Breast epithelium (tissue), 4 donors: ENCODE results near the gene MYOT. TPM values are rescaled to one million over a fixed set of nuclear protein-coding genes. Genes with fewer than 3 reads are reported as not detected.
A peak's percentile ranks its signal among the peaks of the same experiment; 100 is the strongest.
"Not testable (repeated sequence)": the region's sequence is repeated elsewhere in the genome, so short reads cannot be mapped to it uniquely, and the experiment has no call there.

Experiments used
- DNase-seq, 2 donors: peaks; one replicate each; pipeline ENCODE4 v3.0.0-alpha.2; 2019; ENCODE audit warnings: low spot score in 2 of 2
- H3K27ac ChIP-seq, 2 donors: fragments of 200-600 bp; sonication (generic) in 1 of 2; one replicate each; pipeline ENCODE4 v1.5.1; 2016 to 2019; ENCODE audit warnings: mild to moderate bottlenecking in 1 of 2
- H3K27me3 ChIP-seq, 2 donors: fragments of 200-600 bp; sonication (generic) in 1 of 2; one replicate each; pipeline versions ENCODE4 v1.5.1 to v1.6.0; 2017 to 2019; ENCODE audit warnings: control low read depth in 1 of 2, mild to moderate bottlenecking in 1 of 2
- H3K36me3 ChIP-seq: fragments of 200-600 bp; one replicate; pipeline ENCODE4 v1.5.1; 2019
- H3K4me1 ChIP-seq, 2 donors: fragments of 200-600 bp; sonication (generic); one replicate each; pipeline ENCODE4 v1.5.1; 2016 to 2019; ENCODE audit warnings: control low read depth in 1 of 2
- H3K4me3 ChIP-seq, 3 donors: fragments of 200-600 bp; sonication (generic); 1 replicate in 2 of 3; 2 replicates in 1 of 3; pipeline ENCODE4 v1.5.1; 2016 to 2019; ENCODE audit warnings: mild to moderate bottlenecking in 3 of 3, moderate library complexity in 2 of 3
- H3K9me3 ChIP-seq, 2 donors: fragments of 200-600 bp; sonication (generic) in 1 of 2; one replicate each; pipeline ENCODE4 v1.5.1; 2016 to 2019; ENCODE audit warnings: control low read depth in 1 of 2
- POLR2A ChIP-seq: fragments of 450-650 bp; IDR thresholded peaks from one replicate; pipeline ENCODE4 v1.6.1; 2016; ENCODE audit warnings: antibody characterized with exemption, mild to moderate bottlenecking, moderate library complexity
- POLR2AphosphoS5 ChIP-seq, 3 donors: sonication (generic); formaldehyde crosslinking; IDR thresholded peaks; one replicate each; pipeline ENCODE4 v1.6.1; 2017; ENCODE audit warnings: antibody characterized with exemption in 3 of 3
- intact Hi-C: fragments of 100-400 bp; cut with DNase I; formaldehyde crosslinking; loops from one replicate; pipeline ENCODE4 v1.15.1; 2023; ENCODE audit warnings: low total_unique reads
- total RNA-seq, 3 donors: library from RNA; depleted of rRNA; stranded (reverse); fragments of >200 nt; gene quantifications; one replicate each; pipeline ENCODE4 v1.1.0, GENCODE V29; 2016
- TF ChIP-seq, protein P1 (sequence below), 3 donors: fragments of 450-650 bp; IDR thresholded peaks; one replicate each; pipeline ENCODE4 v1.5.1; 2016 to 2017; ENCODE audit warnings: antibody characterized with exemption in 3 of 3, mild to moderate bottlenecking in 3 of 3, moderate library complexity in 3 of 3

Gene MYOT
- total RNA-seq, 3 donors from 2014 or later = 2.3 to 11.0 (median 4.7) TPM

DNA sequence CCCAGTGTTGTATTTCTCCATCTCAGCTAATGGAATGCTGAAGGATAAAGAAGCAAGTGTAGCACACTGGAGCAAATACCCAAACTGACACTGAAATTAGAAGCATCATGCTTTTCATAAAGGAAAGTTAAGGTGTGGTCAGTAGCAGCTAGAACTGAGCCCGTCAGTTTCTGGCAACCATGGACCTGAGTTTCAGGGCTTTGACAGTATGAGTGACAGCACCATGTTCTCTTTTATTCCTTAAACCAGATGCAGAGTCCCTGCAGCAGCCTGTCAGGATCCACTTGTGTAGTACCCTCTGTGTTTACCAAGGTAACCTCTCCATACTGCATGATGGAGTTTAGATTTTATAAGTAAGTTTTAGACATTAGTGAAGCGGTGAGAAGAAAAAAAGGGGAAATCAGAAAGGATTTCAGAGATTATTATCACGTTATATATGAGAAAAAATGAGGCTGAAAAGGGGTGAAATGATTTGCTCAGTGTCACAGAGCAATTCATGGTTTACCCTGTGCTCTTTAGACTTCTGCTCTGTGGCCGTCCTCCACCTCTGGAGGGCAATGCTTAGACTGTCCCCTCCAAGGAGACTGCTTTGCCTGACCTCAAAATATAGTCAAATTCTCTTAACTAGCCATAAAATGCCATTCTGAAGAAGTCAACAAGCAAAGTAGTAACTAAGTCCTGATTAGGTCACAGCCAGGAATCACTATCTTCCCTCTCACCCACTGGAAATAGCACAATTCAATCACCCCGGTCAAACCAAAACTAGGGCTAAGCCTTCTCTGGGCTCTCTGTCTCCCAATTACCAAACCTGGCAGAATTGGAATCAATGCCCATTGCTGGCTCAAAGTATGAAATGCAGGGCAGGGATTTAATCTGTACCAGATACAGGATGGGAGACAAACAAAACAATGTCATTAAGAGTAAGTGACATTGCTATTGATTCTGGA lies 10.5 kb upstream of the MYOT start:
- Histone ChIP-seq H3K9me3 (no peaks in the 10 kb centered on the region), H3K36me3 (no peaks in the 10 kb centered on the region), H3K27me3 (no peaks in the 10 kb centered on the region), H3K4me1 (no peaks in the 10 kb centered on the region), H3K4me3 (peak overlapping the region in 1 of 3 donors; percentile 41), H3K27ac (peak overlapping the region in 1 of 2 donors; percentile 33)
- no peak for DNase-seq
- intact Hi-C loops = no loop called here
- TF ChIP-seq POLR2A (no peak), POLR2AphosphoS5 (IDR thresholded peaks at IDR 0.05) (no peak)
- TF ChIP-seq, protein P1, sequence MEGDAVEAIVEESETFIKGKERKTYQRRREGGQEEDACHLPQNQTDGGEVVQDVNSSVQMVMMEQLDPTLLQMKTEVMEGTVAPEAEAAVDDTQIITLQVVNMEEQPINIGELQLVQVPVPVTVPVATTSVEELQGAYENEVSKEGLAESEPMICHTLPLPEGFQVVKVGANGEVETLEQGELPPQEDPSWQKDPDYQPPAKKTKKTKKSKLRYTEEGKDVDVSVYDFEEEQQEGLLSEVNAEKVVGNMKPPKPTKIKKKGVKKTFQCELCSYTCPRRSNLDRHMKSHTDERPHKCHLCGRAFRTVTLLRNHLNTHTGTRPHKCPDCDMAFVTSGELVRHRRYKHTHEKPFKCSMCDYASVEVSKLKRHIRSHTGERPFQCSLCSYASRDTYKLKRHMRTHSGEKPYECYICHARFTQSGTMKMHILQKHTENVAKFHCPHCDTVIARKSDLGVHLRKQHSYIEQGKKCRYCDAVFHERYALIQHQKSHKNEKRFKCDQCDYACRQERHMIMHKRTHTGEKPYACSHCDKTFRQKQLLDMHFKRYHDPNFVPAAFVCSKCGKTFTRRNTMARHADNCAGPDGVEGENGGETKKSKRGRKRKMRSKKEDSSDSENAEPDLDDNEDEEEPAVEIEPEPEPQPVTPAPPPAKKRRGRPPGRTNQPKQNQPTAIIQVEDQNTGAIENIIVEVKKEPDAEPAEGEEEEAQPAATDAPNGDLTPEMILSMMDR (IDR thresholded peaks at IDR 0.05) = no peak

DNA sequence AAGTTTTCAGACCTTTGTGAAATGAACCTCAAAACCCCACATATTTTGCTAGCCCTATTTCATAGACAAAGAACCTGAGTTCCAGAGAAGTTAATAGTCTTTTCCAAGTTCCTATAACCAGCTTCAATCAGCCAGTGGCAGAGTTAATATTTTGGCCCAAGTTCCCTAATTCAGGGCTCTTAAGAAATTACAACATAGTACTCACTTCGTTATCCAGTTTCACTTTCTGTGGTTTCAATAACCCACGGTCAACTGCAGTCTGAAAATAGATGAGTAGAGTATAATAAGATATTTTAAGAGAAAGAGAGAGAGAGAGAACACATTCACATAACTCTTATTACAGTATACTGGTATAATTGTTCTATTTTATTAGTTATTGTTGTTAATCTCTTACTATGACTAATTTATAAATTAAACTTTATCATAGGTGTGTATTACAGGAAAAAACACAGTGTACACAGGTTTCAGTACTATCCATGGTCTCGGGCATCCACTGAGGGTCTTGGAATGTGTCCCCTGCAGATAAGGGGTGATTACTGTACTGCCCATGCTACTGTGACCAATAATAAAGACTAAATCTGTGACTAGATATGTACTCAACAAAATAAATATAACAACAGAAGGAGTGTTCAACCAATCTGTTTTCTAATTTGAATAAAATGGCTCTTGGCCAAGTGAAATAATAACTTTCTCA lies 9.3 kb upstream of the MYOT start:
- DNase-seq = no peak
- H3K4me3 ChIP-seq = peak overlapping the region in 2 of 3 donors; percentile 8 to 41
- peak overlapping the region; percentile 33 to 48 for H3K27ac ChIP-seq
- intact Hi-C loops = no loop called here
- no peaks in the 10 kb centered on the region for H3K4me1 ChIP-seq
- TF ChIP-seq, protein P1 (IDR thresholded peaks at IDR 0.05) = no peak
- TF ChIP-seq POLR2AphosphoS5 (IDR thresholded peaks at IDR 0.05) (no peak), POLR2A (no peak)
- H3K9me3 ChIP-seq = no peaks in the 10 kb centered on the region
- no peaks in the 10 kb centered on the region for H3K27me3 ChIP-seq
- no peaks in the 10 kb centered on the region for H3K36me3 ChIP-seq

DNA sequence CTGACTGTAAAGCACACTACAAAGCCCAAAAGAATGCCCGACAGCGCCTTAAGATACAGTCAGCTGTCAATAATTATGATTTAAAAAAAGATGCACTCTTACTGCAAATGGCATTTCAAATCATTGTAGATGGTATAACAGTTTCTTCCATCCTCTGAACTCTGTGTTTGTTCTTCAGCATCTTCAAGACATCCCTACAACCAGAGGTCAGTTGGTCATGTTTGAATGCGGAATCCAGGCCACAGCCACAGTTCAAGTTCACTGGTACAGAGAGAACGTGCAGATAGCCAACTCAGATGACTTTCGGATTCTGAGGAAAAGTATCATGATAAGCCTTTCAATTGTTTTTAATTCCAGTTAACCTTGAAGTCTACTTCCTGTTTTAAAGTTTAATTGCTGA lies 8.7 kb upstream of the MYOT start:
- no peak overlapping the region for H3K4me3 ChIP-seq
- no peaks in the 10 kb centered on the region for H3K27me3 ChIP-seq
- H3K36me3 ChIP-seq = no peaks in the 10 kb centered on the region
- no peak for TF ChIP-seq POLR2AphosphoS5 (IDR thresholded peaks at IDR 0.05)
- no peaks in the 10 kb centered on the region for H3K9me3 ChIP-seq
- no peaks in the 10 kb centered on the region for H3K4me1 ChIP-seq
- intact Hi-C loops = no loop called here
- no peak for DNase-seq
- H3K27ac ChIP-seq = no peak overlapping the region

DNA sequence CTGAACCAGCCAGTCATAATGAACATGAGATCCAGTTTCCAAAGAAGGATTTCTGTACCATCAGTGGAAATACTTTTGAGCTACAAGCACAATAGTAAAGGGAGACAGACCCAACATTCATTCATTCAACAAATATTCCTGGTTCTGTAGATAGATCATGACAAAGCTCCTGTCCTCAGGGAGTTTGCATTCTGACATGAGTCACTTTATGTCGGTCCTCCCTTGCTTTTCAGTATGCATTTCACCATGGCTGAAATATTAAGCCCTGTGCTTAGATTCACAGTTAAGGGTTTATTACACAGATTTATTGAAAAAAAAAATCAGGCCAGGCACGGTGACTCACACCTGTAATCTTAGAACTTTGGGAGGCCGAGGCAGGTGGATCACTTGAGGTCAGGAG lies 5.4 kb upstream of the MYOT start:
- H3K27me3 ChIP-seq = no peaks in the 10 kb centered on the region
- H3K36me3 ChIP-seq = no peaks in the 10 kb centered on the region
- H3K4me1 ChIP-seq = no peaks in the 10 kb centered on the region
- DNase-seq = no peak
- H3K27ac ChIP-seq = no peak overlapping the region
- no peak overlapping the region for H3K4me3 ChIP-seq
- H3K9me3 ChIP-seq = no peaks in the 10 kb centered on the region
- intact Hi-C loops = no loop called here
- TF ChIP-seq POLR2AphosphoS5 (IDR thresholded peaks at IDR 0.05) = no peak
- TF ChIP-seq, protein P1 (IDR thresholded peaks at IDR 0.05) = no peak
- TF ChIP-seq POLR2A = no peak

DNA sequence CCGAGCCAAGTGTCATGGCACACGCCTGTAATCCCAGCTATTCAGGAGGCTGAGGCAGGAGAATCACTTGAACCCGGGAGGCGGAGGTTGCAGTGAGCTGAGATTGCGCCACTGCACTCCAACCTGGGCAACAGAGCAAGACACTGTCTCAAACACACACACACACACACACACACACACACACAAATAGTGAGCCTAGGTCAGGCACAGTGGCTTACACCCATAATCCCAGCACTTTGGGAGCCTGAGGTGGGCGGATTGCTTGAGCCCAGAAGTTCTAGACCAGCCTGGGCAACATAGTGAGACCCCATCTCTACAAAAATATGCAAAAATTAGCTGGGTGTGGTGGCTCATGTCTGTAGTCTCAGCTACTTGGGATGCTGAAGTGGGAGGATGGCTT lies 4.0 kb upstream of the MYOT start:
- H3K4me3 ChIP-seq, H3K36me3 ChIP-seq, H3K4me1 ChIP-seq, DNase-seq, H3K27ac ChIP-seq, intact Hi-C loops, H3K27me3 ChIP-seq, H3K9me3 ChIP-seq: not testable (repeated sequence)
